HG03175 (cell line): ENCODE results near the gene HTR3C.
"Not testable (repeated sequence)": the region's sequence is repeated elsewhere in the genome, so short reads cannot be mapped to it uniquely, and the experiment has no call there.

Experiments used
- ATAC-seq: cut with Tn5 transposase; IDR thresholded peaks from one replicate; pipeline ENCODE4 v1.9.1; 2021; ENCODE audit warnings: mild to moderate bottlenecking, moderate library complexity; ENCODE audit not compliant: unreplicated experiment

The HTR3C gene

DNA sequence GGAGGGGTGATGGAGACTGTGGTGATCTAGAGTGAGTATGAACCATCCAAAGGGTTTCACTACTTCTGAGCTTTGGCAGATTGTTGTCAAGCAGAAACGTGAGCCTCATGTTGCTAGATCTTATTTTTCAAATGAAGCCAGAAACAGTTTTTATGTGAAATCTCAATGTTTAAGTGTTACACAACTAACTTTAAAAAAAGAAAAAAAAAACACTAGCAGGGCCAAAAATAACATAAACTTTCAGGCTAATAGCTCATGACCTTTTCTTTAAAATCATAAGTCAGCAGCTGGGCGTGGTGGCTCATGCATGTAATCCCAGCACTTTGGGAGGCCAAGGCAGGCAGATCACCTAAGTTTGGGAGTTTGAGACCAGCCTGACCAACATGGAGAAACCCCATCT lies 23.4 kb upstream of the HTR3C start:
- ATAC-seq = no peak

DNA sequence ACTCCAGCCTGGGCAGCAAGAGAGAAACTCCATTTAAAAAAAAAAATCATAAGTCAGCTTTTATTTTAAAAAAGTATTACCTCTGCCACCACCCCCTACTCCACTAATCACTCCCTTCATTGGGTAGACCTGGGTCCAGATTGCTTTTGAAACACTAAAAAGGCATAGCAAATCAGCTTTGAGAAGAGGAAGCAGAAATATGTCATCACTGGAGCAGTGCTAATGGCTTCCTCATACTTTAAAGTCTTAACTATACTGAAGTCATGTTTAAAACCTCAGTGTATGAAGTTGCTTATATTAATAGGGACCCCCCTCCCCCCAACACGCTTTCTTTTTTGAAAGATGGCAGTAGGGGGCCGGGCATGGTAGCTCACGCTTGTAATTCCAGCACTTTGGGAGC lies 22.3 kb upstream of the HTR3C start:
- ATAC-seq = no peak

DNA sequence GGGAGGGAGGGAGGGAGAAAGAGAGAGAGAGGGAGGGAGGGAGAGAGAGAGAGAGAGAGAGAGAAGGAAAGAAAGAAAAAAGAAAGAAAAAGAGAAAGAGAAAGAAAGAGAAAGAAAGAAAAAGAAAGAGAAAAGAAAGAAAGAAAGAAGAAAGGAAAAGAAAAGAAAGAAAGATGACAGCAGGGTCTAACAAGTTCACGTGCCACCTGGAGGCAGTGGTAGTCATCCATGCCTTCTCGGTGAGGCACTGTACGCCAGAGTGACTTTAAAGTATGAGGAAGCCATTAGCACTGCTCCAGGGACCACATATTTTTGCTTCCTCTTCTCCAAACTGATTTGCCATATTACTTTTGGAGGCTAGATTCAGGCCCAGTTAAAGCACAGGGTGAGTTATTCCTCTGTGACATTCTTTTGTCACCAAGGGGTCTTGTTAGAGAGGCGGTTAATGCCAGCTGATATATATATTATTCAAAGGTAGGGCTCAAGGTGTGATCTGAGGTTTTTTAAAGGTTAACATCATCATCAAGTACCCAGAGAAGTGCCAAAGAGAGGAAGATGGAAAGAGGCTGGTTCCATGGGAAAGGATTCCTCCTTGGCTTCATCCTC lies 21.6 kb upstream of the HTR3C start, which contains the start of gene HTR3D:
Gene HTR3D (plus strand): TSS at position 556 of the 606 bp plus-strand sequence. CDS start 0 bp downstream, at position 556.
- ATAC-seq = no peak

DNA sequence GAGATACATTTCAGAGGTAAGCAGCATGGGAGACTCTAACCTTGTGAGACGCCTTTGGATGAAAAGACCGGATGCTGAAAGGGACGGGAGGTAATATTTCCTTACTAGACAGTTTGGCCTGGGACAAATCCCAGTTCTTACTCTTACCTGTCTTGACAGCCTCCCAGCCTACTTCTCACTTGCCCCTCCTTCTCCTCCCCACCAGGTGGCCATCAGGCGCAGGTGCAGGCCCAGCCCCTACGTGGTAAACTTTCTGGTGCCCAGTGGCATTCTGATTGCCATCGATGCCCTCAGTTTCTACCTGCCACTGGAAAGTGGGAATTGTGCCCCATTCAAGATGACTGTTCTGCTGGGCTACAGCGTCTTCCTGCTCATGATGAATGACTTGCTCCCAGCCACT lies 15.0 kb upstream of the HTR3C start:
- no peak for ATAC-seq

DNA sequence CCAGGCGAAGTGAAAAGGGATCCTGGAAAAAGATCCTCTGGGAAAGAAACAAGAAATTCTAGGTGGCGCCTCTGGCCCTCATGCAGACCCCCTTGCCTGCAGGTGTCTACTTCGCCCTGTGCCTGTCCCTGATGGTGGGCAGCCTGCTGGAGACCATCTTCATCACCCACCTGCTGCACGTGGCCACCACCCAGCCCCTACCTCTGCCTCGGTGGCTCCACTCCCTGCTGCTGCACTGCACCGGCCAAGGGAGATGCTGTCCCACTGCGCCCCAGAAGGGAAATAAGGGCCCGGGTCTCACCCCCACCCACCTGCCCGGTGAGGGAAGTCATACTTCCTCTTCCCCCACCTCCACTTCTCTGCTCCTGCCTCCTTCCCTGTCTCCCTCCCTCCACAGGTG lies 14.5 kb upstream of the HTR3C start:
- not testable (repeated sequence) for ATAC-seq

DNA sequence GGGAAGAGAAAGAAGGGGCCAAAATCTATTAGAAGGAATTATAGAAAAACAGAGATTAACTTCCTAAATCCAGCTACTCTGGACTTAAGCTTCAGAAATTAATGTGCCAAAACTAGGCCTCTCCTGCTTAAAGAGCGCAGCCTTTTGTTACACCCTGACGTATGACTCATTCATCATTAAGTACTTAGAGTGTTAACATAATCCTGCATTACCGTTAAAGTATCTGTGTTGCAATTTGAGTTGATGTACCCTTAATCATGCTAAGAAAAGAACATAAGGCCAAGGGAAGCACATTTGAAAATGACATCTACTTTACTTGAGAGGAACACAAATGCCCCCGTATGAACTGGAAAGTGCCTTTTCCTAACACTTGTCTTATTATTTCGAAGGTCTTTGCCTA lies 13.4 kb upstream of the HTR3C start:
- ATAC-seq = no peak

DNA sequence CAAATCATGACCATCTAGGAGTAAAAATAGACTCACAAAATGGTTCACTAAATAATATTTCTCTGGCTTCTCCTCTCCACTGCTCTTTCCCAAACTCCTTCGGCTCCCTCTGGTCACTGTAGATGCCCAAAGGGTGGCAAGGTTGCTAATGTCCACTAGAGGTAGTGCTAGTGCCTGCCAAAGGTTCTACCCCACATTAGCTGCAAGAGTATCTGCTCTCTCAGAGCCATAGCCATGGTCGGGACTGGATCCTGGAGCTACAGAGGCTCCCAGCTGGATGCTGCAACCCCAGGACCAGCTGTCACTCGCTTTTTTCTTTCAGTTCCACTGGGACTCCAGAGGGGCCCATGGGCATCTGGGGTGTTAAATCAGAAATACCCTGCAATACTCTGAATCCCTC lies 12.8 kb upstream of the HTR3C start:
- no peak for ATAC-seq

DNA sequence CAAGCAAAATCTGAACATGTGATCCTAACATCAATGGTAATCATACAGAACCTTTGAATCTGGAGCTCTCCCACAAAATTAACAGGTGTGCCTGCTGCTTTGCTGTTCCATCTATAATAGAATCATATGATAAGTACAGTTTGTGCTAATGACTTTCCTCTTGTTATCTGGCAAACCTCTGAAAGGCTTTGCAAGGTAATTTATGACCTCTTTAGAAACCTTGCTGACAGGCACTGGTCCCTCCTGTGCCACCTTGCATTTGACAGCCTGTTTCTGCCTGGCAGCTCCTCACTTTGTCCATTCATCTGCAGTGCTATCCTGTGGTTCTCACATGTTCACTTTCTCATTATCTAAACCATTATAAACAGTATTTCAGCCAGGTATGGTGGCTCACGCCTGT lies 10.2 kb upstream of the HTR3C start:
- ATAC-seq = no peak

DNA sequence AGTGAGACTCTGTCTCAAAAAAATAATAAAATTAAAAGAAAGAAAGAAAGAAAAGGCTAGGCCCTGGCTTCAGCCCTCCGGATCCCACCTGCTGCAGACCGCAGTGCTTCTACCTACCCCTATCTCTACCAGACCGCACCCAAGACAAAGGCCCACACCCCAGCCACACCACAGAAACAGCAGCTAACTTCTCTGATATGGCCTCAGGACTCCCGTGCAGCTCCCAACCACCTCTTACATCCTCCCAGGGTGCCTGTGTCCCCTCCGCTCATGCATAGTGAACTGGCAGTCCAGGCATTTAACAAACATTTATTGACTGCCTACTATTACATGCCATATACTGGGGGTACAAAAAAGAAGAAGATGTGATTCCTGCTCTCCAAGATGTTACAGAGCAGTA lies 6.9 kb upstream of the HTR3C start:
- ATAC-seq = no peak

DNA sequence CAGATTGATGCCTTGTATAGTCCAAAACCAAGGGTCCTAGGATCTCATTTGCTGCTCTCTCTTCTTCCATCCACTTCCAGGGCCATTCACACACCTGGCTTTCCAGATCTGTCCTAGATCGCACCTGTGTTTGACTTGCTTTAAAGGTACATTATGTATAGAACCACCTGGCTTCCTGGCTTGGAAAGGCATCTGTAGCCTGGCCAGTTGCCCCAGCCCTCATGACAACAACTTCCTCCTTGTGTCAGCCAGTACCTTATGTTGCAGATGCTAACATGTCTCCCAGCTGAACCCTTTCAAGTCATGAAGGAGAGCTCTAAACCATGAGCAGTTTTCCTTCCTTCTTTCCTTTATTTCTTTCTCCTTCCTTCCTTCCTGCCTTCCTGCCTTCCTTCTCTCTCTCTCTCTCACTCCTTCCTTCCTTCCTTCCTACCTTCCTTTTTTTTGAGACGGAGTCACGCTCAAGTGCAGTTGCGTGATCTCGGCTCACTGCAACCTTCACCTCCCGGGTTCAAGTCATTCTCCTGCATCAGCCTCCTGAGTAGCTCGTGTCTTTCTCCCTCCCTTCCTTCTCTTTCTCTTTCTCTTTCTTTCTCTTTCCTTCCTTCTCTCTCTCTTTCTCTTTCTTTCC lies 2.5 kb upstream of the HTR3C start:
- ATAC-seq = no peak

DNA sequence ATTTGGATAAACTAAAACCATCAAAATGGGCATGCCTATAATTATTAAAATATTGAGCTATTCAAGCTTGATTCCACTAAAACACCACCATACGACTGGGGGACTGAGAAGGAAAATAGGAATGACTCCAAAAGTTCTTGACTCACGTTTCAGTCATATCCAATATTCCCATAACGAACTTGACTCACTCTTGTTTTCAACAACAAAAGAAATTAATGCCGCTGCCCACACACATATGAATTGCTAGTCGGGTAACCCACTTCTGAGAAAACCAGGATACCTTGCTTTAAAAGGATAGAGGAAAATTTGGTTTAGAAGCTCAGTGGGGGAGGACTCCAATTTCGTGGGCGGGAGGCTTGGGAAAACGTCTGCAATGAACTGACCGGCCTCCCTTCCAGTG lies 5.2 kb downstream of the HTR3C start:
- no peak for ATAC-seq

DNA sequence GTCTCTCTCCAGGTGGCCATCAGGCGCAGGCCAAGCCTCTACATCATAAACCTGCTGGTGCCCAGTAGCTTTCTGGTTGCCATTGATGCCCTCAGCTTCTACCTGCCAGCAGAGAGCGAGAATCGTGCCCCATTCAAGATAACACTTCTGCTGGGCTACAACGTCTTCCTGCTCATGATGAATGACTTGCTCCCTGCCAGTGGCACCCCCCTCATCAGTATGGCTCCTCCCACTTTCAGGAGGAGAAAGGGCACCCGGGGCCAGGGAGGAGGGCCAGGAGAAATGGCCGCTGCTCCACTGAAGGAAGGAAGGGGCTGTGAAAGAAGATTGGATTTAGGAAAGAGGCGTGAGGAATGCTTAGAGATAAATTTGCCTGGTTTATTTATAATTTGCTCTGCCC lies 6.6 kb downstream of the HTR3C start:
- ATAC-seq = no peak

DNA sequence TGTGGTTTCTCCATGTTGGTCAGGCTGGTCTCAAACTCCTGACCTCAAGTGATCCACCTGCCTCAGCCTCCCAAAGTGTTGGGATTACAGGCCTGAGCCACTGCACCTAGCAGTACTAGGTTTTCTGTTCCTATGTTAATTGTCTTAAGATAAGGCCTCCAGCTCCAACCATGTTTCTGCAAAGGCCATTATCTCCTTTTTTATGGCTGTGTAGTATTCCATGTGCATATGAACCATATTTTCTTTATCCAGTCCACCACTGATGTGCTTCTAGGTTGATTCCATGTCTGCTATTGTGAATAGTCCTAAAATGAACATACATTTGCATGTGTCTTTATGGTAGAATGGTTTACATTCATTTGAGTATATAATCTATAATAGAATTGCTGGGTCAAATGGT lies 9.8 kb downstream of the HTR3C start:
- no peak for ATAC-seq

DNA sequence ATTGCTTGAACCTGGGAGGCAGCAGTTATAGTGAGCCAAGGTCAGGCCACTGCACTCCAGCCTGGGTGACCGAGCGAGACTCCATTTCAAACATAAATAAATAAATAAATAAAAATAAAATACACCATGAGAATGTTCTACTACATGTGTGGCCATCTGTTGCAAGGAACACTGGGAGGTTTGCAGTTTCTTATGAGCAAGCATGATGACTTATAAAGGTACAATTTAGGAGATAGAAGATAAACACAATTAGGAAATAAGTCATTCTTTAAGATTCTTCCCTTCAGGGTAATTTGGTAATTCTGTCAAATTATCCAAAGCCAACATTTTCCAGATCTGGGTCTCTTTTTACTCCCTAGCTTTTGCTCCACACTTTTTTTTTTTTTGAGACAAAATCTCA lies 13.4 kb downstream of the HTR3C start:
- no peak for ATAC-seq

DNA sequence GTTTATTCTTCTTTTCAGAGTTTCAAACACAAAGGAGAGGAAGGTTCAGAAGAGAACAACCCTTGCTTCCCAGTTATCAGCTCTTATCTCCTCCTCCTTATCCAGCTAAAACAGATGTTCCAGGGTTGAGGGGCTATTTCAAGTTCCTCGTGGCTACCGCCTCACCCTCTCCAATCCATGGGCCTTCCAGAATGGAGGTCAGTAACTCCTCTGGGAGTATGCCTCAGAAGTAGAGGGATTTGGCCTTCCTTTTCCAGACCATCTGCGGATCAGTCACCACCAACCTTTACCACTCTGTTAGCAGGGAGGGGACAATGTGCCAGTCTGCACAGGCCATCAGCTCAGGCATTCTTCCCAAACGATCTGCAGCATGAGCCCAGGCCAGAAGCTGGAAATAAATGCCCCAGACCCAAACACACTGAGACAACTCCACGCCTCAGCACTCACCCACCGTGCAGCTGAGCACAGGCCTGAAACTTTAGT lies 14.8 kb downstream of the HTR3C start:
- ATAC-seq = no peak

DNA sequence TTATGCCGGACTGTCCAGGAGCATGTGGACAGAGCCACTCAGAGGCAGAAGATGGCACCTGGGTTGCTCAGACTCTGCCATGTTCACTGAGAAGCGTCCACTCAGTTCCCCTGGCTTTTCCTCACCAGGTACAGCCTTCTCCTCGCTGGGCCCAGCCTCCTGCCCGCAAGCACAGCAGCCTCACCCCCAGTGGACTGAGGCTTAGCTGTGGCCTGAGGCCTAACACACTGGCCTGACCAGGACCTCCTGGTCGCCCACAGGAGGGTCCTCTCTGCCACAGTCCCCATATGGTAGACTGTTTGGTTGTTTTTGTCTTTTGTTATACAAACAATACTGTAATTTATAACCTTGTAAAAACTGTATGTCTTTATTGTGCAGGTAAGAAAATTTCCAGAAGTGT lies 15.5 kb downstream of the HTR3C start:
- ATAC-seq = no peak

DNA sequence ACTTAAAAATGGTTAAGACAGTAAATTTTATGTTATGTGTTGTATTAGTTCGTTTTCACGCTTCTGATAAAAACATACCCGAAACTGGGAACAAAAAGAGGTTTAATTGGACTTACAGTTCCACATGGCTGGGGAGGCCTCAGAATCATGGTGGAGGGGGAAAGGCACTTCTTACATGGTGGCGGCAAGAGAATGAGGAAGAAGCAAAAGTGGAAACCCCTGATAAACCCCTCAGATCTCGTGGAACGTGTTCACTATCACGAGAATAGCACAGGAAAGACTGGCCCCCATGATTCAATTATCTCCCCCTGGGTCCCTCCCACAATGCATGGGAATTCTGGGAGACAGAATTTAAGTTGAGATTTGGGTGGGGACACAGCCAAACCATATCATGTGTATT lies 18.3 kb downstream of the HTR3C start:
- not testable (repeated sequence) for ATAC-seq

DNA sequence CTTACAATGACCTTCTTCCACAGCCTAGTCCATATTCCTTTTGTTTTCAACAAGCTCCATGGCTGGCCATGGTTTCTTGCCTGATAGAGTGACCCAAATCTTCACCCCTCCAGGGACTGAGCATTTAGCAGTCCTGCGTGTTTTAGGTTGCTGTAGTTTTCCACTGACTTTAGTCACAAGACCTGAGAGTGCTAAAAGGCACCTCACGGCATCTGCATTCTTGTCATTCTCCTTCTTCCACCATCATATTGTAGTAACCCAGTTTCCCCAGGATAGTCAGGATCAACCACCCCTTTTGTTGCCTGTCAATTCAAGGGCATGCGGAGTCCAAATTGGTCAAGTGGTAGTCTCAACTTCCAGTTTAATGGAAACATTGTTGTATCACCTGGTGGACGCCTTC lies 20.8 kb downstream of the HTR3C start:
- ATAC-seq = no peak

DNA sequence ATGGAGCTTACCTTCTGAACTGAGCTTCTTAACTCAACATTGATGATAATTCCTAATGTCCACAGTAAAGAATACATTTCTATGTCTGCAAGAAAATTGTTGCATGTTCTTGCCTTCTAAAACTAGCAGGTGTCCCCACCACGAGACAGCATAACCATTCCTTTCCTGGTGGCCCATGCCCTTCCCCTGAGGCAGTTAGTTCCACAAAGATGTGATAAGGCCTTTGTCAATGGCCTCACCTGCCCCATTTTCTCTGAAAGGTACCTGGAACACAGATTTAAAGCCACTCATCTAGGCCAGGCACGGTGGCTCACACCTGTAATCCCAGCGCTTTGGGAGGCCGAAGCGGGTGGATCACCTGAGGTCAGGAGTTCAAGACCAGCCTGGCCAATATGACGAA lies 23.1 kb downstream of the HTR3C start:
- no peak for ATAC-seq

DNA sequence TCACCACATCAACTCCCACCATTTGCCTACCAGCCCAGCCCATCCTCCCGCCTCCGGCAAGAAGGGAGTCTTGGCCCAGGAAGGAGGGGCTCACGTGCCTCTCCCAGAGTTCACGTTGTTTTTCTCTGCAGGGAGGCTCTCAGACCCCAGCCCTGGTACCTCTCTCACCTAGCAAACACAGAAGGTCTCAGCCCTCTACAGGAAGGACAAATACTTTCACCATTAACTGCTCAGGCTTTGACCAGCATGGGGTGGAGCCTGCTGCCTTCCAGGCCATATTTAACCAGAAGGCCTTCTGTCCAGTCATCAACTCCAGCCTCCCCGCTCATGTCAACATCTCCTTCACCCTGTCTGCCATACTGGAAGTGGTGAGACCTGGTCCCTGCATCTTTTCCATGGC lies 25.0 kb downstream of the HTR3C start:
- no peak for ATAC-seq

DNA sequence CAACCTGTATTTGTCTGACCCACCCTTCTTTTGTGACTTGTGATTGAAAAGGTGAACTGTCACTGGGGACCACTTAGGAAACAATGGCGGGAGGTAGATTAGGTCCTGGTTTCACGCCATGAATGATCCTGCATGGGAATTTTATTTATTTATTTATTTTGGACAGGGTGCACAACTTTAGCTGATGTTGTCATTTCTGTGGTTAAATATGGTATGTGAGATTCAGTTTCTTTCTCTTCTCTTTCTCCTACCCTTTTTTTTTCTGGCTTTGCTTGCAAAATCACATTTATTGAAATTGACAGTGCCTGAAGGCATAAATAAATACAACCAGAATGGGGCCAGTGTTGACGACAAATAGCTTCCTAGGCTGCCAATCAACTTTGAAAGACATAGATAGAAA lies 26.0 kb downstream of the HTR3C start:
- no peak for ATAC-seq

DNA sequence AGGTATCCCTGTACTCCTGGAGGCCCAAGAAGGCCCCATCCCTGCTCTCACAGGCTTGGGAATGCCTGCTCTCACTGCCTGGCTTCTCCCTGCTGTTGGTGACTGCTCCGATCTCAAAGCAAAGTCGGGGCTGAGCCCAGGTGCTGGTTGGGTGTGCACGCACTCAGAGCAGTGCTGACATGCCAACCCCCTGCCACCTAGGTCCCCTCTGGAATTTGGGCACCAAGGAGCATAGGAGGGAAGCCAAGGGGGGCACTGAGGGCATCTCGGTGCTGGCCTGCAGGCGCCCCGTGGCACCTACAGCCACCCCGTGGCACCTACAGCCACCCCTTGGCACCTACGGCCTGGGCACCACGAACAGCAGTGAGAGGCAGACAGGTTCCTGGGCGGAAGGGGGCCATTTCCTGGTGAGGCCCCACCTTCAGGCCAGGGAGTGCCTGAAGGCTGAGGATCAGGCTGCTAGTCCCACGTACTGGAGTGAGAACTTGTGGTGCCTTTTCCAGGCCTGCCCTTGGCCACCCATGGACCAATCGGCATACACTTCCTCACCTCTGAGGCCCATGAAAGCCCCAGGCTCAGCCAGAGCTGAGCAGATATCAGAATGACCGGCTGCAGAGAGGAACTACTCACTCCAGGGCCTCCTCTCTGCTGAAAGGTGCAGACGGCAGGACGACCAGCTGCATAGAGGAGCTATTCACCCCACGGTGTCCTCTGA lies 28.4 kb downstream of the HTR3C start:
- ATAC-seq = no peak
